Lung (tissue), 12 donors: ENCODE results near the gene RSPH1. TPM values are rescaled to one million over a fixed set of nuclear protein-coding genes. Genes with fewer than 3 reads are reported as not detected.

ENCODE experiments used
- ATAC-seq: fragments of 200-7000 bp; cut with Tn5 transposase; one replicate; pipeline ENCODE4 v1.9.1; 2020; ENCODE audit warnings: moderate number of reproducible peaks; ENCODE audit not compliant: insufficient read depth, low FRiP score
- DNase-seq, 3 donors: peaks; one replicate each; pipeline ENCODE4 v3.0.0-alpha.2; 2013 to 2017
- H3K27ac ChIP-seq, 2 donors: one replicate each; pipeline ENCODE4 v1.5.1; 2013; ENCODE audit warnings: mild to moderate bottlenecking in 2 of 2, moderate library complexity in 2 of 2, control low read depth in 1 of 2, inconsistent platforms in 1 of 2, low read depth in 1 of 2, low read length in 1 of 2
- H3K27me3 ChIP-seq, 3 donors: one replicate each; pipeline ENCODE4 v1.5.1; 2013; ENCODE audit warnings: low read length in 2 of 3; ENCODE audit not compliant: control insufficient read depth in 3 of 3, insufficient read depth in 3 of 3
- H3K36me3 ChIP-seq, 4 donors: one replicate each; pipeline ENCODE4 v1.5.1; 2013; ENCODE audit warnings: low read length in 4 of 4, mild to moderate bottlenecking in 1 of 4, moderate library complexity in 1 of 4; ENCODE audit not compliant: control insufficient read depth in 4 of 4, insufficient read depth in 4 of 4
- H3K4me1 ChIP-seq, 5 donors: one replicate each; pipeline ENCODE4 v1.5.1; 2013; ENCODE audit warnings: low read length in 5 of 5, mild to moderate bottlenecking in 2 of 5, moderate library complexity in 1 of 5; ENCODE audit not compliant: control insufficient read depth in 5 of 5, insufficient read depth in 5 of 5
- H3K4me3 ChIP-seq: one replicate; pipeline ENCODE4 v1.5.1; 2013; ENCODE audit warnings: mild to moderate bottlenecking, control low read depth, moderate library complexity
- H3K9ac ChIP-seq, 2 donors: one replicate each; pipeline ENCODE4 v1.5.1; 2013; ENCODE audit warnings: low read length in 2 of 2, control low read depth in 1 of 2; ENCODE audit not compliant: insufficient read depth in 1 of 2
- H3K9me3 ChIP-seq, 4 donors: one replicate each; pipeline ENCODE4 v1.5.1; 2013; ENCODE audit warnings: low read length in 3 of 4, mild to moderate bottlenecking in 1 of 4, moderate library complexity in 1 of 4; ENCODE audit not compliant: control insufficient read depth in 4 of 4, insufficient read depth in 3 of 4
- CTCF ChIP-seq: IDR thresholded peaks from 2 replicates; pipeline ENCODE4 v1.5.1; 2012; ENCODE audit warnings: mild to moderate bottlenecking; ENCODE audit errors: control extremely low read depth, extremely low read depth
- WGBS, 2 donors: extraction: QIAGEN DNeasy Blood & Tissue Kit; methylation state at CpG; one replicate each; pipeline ENCODE4 v1.1.7; 2013; 5-methylcytosine and 5-hydroxymethylcytosine counted together
- polyA plus RNA-seq, 2 donors: library from polyadenylated mRNA; stranded (reverse); fragments of 200-250 nt; gene quantifications; one replicate each; pipeline ENCODE4 v1.2.1, GENCODE V29; 2013
- total RNA-seq, 2 donors: library from RNA; depleted of rRNA in 1 of 2; stranded (reverse); fragments of >200 nt in 1 of 2; gene quantifications; one replicate each; pipeline ENCODE4 v1.2.1, GENCODE V29; 2014 to 2021
- donor health status: control.
- donor health status: control.
- donor health status: Bipolar disorder and iron deficiency.
- donor health status: healthy.
- donor health status: DM: yes; HTN: yes; CAD: no.

The RSPH1 gene
- total and polyA plus RNA-seq, 4 donors = 17.6 to 46.9 (median 27.7) TPM

DNA sequence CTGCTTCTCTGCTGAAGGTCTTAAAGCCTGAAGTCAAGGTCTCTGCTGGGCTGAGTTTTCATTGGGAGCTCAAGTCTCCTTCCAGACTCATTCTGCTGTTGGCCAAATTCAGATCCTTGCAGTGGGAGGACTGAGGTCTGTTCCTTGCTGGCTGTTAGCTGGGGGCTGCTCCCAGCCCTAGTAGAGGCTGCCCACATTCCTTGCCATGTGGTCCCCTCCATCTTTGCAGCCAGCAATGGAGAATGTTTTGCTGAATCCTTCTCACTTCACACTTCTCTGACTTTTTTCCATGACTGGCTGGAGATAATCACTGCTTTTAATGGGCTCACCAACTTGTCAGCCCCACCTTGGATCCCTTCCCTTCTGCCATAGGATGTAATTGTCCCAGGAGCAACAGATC lies 59.1 kb downstream of the RSPH1 start:
- H3K27me3 ChIP-seq = no peaks in the 10 kb centered on the region
- no peak overlapping the region for H3K27ac ChIP-seq
- ATAC-seq = no peak
- H3K9me3 ChIP-seq = peaks cover 0 to 8% (median 0%) of the 10 kb centered on the region in 4 donors
- no peaks in the 10 kb centered on the region for H3K36me3 ChIP-seq
- no peak overlapping the region for H3K9ac ChIP-seq
- DNase-seq = no peak
- no peaks in the 10 kb centered on the region for H3K4me1 ChIP-seq
- H3K4me3 ChIP-seq = no peak overlapping the region
- no peak for TF ChIP-seq CTCF

DNA sequence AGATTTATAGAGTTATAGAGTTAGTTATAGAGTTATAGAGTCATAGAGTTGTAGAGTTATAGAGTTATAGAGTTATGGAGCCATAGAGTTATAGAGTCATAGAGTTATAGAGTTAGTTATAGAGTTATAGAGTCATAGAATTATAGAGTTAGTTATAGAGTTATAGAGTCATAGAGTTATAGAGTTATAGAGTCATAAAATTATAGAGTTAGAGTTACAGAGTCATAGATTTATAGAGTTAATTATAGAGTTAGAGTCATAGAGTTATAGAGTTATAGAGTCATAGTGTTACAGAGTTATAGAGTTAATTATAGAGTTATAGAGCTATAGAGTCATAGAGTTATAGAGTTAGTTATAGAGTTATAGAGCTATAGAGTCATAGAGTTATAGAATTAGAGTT lies 60.2 kb downstream of the RSPH1 start:
- no peak for TF ChIP-seq CTCF
- no peaks in the 10 kb centered on the region for H3K36me3 ChIP-seq
- H3K4me3 ChIP-seq = no peak overlapping the region
- DNase-seq (no peak), ATAC-seq (no peak)
- H3K9me3 ChIP-seq = peaks cover 0 to 9% (median 0%) of the 10 kb centered on the region in 4 donors
- H3K4me1 ChIP-seq = no peaks in the 10 kb centered on the region
- H3K9ac ChIP-seq = no peak overlapping the region
- H3K27ac ChIP-seq = no peak overlapping the region
- no peaks in the 10 kb centered on the region for H3K27me3 ChIP-seq

GRCh38 chr21:42435401-42435800 lies 60.6 kb downstream of the RSPH1 start:
- Histone ChIP-seq H3K9ac (no peak overlapping the region), H3K4me1 (no peaks in the 10 kb centered on the region), H3K27ac (no peak overlapping the region), H3K27me3 (no peaks in the 10 kb centered on the region), H3K36me3 (no peaks in the 10 kb centered on the region), H3K9me3 (peaks cover 0 to 9% (median 0%) of the 10 kb centered on the region in 4 donors), H3K4me3 (no peak overlapping the region)
- ATAC-seq (no peak), DNase-seq (no peak)
- 57 to 72% methylated on average over 4 of the region's 4 CpGs for WGBS, 2 donors
- TF ChIP-seq CTCF = no peak

GRCh38 chr21:42434884-42435283 lies 61.1 kb downstream of the RSPH1 start:
- no peak for ATAC-seq
- H3K4me1 ChIP-seq = no peaks in the 10 kb centered on the region
- H3K27ac ChIP-seq = no peak overlapping the region
- peaks cover 0 to 10% (median 0%) of the 10 kb centered on the region in 4 donors for H3K9me3 ChIP-seq
- no peak for TF ChIP-seq CTCF
- 69 to 85% methylated on average over 3 of the region's 3 CpGs for WGBS, 2 donors
- no peaks in the 10 kb centered on the region for H3K27me3 ChIP-seq
- no peaks in the 10 kb centered on the region for H3K36me3 ChIP-seq
- no peak overlapping the region for H3K4me3 ChIP-seq
- no peak overlapping the region for H3K9ac ChIP-seq
- no peak for DNase-seq
